Fibroblast of villous mesenchyme (primary cell): ENCODE data around the gene F13A1. TPM values are rescaled to one million over a fixed set of nuclear protein-coding genes. Genes with fewer than 3 reads are reported as not detected.

Source experiments
- DNase-seq: peaks from one replicate; pipeline ENCODE4 v3.0.0-alpha.2; 2010; ENCODE audit warnings: low read depth
- H3K4me3 ChIP-seq: 2 replicates; pipeline ENCODE4 v1.5.1; 2011; ENCODE audit warnings: low read depth, mild to moderate bottlenecking, low read length
- total RNA-seq: library from RNA; depleted of rRNA; stranded (reverse); fragments of >200 nt; gene quantifications from 2 replicates; pipeline ENCODE4 v1.2.3, GENCODE V29; 2012
- TF ChIP-seq, protein P1 (sequence below): IDR thresholded peaks from 2 replicates; pipeline ENCODE4 v1.5.1; 2012; ENCODE audit warnings: low read depth, mild to moderate bottlenecking, low read length; ENCODE audit not compliant: insufficient read depth

Gene F13A1
- total RNA-seq, 1 donor: not detected

DNA sequence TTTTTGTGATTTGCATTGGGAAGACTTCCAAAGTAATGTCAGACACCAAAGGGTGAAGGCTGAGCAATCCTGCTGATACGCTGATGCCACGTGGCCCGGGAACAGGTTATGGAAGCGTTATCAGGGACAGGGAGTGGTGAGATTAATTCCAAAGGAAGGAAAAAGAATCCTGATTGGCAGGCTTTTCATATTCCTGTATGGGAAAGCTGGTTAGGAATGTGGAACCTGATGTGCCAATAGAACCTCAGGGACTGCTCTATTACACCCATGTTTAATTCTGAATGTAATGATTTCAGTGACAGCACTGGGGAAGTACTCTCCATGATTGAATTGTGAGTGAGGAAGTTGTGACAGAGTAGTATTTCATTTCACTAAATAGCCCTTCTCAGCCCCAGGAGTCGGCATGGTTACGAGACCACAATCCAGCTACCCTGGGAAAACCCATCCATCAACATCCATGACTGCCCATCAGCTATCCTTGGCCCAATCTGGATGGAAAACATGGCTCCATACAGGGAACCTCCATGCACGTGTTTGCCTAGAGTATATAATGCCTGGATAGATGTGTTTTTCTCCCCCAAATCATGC, 49.4 kb downstream of the F13A1 start:
- no peak overlapping the region for H3K4me3 ChIP-seq
- TF ChIP-seq, protein P1, sequence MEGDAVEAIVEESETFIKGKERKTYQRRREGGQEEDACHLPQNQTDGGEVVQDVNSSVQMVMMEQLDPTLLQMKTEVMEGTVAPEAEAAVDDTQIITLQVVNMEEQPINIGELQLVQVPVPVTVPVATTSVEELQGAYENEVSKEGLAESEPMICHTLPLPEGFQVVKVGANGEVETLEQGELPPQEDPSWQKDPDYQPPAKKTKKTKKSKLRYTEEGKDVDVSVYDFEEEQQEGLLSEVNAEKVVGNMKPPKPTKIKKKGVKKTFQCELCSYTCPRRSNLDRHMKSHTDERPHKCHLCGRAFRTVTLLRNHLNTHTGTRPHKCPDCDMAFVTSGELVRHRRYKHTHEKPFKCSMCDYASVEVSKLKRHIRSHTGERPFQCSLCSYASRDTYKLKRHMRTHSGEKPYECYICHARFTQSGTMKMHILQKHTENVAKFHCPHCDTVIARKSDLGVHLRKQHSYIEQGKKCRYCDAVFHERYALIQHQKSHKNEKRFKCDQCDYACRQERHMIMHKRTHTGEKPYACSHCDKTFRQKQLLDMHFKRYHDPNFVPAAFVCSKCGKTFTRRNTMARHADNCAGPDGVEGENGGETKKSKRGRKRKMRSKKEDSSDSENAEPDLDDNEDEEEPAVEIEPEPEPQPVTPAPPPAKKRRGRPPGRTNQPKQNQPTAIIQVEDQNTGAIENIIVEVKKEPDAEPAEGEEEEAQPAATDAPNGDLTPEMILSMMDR: no peak
- no peak for DNase-seq

- TF ChIP-seq, protein P1: no peak
- H3K4me3 ChIP-seq: no peak overlapping the region
- DNase-seq: no peak
Measured at GRCh38 chr6:6260196-6260722, 60.2 kb downstream of the F13A1 start.

DNA sequence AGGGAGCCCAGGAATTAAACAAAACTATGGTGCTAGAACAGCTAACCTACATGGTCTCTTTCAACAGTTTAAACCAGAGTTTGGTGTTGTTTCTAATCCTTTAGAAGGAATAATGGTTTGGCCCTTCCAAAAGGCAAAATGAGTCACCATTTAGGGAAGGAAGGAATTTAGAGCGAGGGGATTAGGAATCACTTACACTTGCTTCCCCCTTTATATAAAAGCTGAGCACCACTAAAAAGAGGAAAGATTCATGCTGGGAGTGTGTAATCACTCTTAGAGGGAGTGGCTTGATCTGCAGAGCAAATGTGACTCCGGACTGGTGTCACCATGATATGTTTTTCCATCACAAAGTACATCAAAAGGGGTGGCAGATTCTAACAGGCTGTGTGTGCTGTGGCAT, 63.6 kb downstream of the F13A1 start:
- TF ChIP-seq, protein P1: no peak
- DNase-seq: no peak

DNA sequence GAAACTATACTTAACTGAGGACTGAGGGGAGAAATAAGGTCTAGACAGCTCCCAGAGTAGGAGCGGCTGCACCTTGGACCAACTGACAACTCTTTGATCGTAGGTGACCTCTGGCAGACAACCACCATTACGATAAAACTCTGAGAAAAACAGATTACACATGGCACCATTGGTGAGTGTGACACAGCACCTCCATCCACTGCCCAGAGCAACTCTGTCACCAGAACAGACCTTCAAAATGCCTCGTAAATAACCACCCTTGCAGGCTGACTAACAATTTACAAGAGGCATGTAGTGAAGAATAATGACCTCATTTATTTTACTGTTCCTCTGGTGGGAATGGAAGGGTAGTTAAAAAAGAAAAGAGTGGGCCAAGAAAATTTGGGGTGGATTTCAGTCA, 64.2 kb downstream of the F13A1 start:
- no peak overlapping the region for H3K4me3 ChIP-seq
- TF ChIP-seq, protein P1: no peak
- no peak for DNase-seq

More for the DNA sequence above, 63.6 kb downstream of the F13A1 start:
- no peak overlapping the region for H3K4me3 ChIP-seq

DNA sequence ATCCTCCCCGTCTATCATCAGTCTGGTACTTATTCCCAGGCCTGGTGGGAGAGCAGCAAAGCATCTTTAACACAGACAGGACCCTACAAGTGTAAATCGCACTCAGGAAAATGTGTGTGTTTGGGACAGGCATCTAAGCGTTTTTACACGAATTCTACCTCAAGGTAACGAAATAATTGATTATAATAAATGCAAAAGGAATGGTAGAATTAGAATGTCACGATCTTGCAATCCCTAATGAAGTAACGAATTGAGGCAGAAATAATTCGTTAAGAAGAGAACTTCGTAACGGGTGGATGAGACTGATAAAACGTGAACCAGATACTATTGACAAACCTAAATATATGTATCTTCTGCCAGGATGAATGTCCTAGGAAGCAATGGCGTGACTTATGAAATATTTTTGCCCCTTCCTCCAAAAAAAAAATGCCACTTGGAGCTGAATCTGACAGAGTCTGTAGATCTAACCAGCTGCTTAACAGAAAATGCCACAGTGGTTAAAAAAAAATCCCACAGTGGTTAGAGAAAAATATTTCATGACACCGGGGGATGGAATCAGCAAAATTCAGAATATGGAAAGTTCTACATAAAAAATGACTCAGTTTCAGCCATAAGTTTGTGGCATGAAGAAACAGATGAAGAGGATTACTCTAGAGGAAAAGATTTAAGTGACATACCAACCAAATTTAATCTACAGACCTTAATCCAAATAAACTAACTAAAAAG, 68.7 kb downstream of the F13A1 start:
- no peak for DNase-seq
- TF ChIP-seq, protein P1: no peak
- H3K4me3 ChIP-seq: no peak overlapping the region

- TF ChIP-seq, protein P1: no peak
- DNase-seq: no peak
- H3K4me3 ChIP-seq: no peak overlapping the region
Measured at GRCh38 chr6:6248651-6249050, 71.8 kb downstream of the F13A1 start.
